Kidney epithelial cell (primary cell): ENCODE data around the gene SMYD5. TPM values are rescaled to one million over a fixed set of nuclear protein-coding genes. Genes with fewer than 3 reads are reported as not detected.

ENCODE experiments used
- DNase-seq: peaks from one replicate; pipeline ENCODE4 v3.0.0-alpha.2; 2010; ENCODE audit warnings: low read depth
- H3K27me3 ChIP-seq: 2 replicates; pipeline ENCODE4 v1.6.0; 2011; ENCODE audit warnings: low read length; ENCODE audit not compliant: control insufficient read depth, insufficient read depth
- H3K36me3 ChIP-seq: 2 replicates; pipeline ENCODE4 v1.5.1; 2011; ENCODE audit warnings: low read length; ENCODE audit not compliant: control insufficient read depth, insufficient read depth
- H3K4me3 ChIP-seq: 2 replicates; pipeline ENCODE4 v1.5.1; 2011; ENCODE audit warnings: low read depth, mild to moderate bottlenecking, control low read depth, low read length
- CTCF ChIP-seq: IDR thresholded peaks from 2 replicates; pipeline ENCODE4 v1.5.1; 2011; ENCODE audit warnings: mild to moderate bottlenecking, moderate library complexity, low read length, control low read depth, inconsistent platforms; ENCODE audit not compliant: insufficient read depth, poor library complexity, severe bottlenecking
- total RNA-seq: library from RNA; depleted of rRNA; stranded (reverse); fragments of >200 nt; gene quantifications from 2 replicates; pipeline ENCODE4 v1.2.3, GENCODE V29; 2015

Gene SMYD5
- total RNA-seq, 1 donor from 2014 or later = 30.2 TPM

GRCh38 chr2:73250872-73251846 lies 37.1 kb downstream of the SMYD5 start:
- H3K27me3 ChIP-seq = no peaks in the 10 kb centered on the region
- no peak overlapping the region for H3K4me3 ChIP-seq
- no peak for TF ChIP-seq CTCF
- no peak for DNase-seq
- peaks cover 18% of the 10 kb centered on the region for H3K36me3 ChIP-seq

DNA sequence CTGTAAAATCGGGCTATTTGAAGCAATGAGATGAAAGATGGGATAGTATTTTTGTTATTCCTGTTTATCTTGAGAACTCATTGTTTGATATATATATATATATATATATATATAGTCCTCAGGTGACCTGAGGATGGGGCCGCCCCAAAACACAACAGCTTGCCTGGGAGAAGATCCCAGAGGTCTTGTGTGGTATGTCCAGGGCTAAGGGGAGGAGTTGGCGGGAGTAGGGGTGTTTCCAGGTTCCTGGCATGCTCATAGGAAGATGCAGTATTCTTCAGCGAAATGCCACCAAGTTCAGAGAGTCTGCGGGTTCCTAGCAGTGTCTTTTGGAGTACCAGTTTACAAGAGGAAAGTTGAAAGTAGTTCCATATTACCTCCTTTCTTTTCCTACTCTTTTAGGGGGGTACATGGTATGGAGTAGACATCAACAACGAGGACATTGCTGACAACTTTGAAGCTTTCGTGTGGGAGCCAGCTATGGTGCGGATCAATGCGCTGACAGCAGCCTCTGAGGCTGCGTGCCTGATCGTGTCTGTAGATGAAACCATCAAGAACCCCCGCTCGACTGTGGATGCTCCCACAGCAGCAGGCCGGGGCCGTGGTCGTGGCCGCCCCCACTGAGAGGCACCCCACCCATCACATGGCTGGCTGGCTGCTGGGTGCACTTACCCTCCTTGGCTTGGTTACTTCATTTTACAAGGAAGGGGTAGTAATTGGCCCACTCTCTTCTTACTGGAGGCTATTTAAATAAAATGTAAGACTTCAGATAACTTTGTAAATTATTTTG lies 38.4 kb downstream of the SMYD5 start:
- DNase-seq = no peak
- TF ChIP-seq CTCF = no peak
- peaks cover 18% of the 10 kb centered on the region for H3K36me3 ChIP-seq
- no peak overlapping the region for H3K4me3 ChIP-seq
- H3K27me3 ChIP-seq = no peaks in the 10 kb centered on the region

DNA sequence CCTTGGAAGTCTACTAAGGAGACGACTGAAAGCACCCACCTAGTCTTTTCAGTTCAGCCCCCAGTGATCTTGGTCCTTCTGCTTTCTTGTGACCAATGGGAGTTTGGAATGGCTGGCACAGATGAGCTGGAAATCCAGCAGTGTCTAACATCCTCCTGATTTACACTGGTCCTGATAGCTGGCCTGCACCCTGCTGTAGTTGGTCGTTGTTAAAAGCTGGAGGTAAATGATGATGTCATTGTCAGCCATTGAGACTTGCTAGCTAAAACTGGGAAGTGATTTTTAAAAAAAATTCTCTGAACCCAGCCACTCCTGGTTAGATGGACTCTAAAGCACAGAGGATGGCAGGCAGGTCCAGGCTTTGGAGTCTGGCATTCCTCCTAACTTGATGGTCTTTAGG lies 39.4 kb downstream of the SMYD5 start:
- no peak overlapping the region for H3K4me3 ChIP-seq
- DNase-seq = no peak
- TF ChIP-seq CTCF = no peak
- peaks cover 15% of the 10 kb centered on the region for H3K36me3 ChIP-seq
- no peaks in the 10 kb centered on the region for H3K27me3 ChIP-seq

DNA sequence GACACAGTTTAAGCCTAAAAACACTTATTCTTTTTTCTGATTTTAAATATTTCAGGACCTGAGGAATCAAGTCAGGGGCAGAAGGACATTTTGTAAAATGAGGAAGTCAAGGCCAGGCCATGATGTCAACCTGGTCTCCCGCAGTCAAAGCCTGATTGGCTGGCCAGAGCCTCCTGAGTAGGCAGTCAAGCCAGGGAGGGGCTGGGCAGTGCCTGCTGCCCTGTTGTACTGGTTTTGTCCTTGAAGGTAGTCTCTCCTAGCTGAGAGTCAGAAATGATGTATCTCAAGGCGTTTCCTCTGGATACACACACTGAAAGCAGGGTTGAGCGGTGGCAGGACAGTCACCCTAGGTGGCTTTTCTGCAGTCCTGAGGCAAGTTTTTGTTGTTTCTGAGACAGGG lies 39.9 kb downstream of the SMYD5 start:
- peaks cover 15% of the 10 kb centered on the region for H3K36me3 ChIP-seq
- no peak for DNase-seq
- H3K27me3 ChIP-seq = no peaks in the 10 kb centered on the region
- TF ChIP-seq CTCF = no peak
- no peak overlapping the region for H3K4me3 ChIP-seq

DNA sequence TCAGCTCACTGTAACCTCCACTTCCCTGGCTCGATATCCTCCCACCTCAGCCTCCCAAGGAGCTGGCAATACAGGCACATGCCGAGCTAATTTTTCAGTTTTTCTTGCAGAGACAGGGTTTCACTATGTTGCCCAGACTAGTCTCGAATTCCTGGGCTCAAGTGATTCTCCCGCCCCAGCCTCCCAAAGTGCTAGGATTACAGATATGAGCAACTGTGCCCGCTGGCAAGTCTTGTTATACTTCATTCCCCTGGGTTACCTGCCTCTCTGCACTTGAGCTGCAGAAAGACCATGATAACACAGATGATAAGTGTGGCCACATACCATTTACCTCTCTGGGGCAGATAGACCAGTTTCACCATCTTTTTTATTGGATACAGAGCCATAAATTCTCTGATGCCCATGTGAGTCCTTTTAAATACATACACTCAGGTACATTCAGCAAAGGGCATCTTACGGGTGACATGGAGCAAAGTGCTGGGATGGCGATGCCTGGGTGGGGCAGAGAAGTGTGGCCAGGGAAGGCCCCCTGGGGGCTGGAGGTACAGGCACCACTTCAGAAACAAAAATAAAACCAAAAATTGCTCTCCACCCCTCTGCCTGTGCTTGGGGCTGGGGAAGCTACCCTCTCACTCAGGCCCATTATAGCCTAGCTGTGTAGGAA lies 40.4 kb downstream of the SMYD5 start:
- Histone ChIP-seq H3K36me3 (peaks cover 15% of the 10 kb centered on the region), H3K4me3 (no peak overlapping the region), H3K27me3 (no peaks in the 10 kb centered on the region)
- no peak for TF ChIP-seq CTCF
- no peak for DNase-seq
